SJSA1 (cell line): ENCODE data around the gene CTSK. TPM values are rescaled to one million over a fixed set of nuclear protein-coding genes. Genes with fewer than 3 reads are reported as not detected.
"Not testable (repeated sequence)": the region's sequence is repeated elsewhere in the genome, so short reads cannot be mapped to it uniquely, and the experiment has no call there.

Source experiments
- DNase-seq, 2 experiments: peaks; one replicate each; pipeline ENCODE4 v3.0.0-alpha.2; 2015 to 2020; ENCODE audit warnings: low spot score in 2 of 2, low read depth in 1 of 2
- H3K27ac ChIP-seq: fragments of 250-450 bp; sonication (Bioruptor Pico); 2 replicates; pipeline ENCODE4 v1.5.1; 2020; ENCODE audit warnings: mild to moderate bottlenecking, moderate library complexity
- H3K27me3 ChIP-seq: fragments of 250-450 bp; sonication (Bioruptor Pico); replicated peaks from 2 replicates; pipeline ENCODE4 v1.5.1; 2020; ENCODE audit warnings: mild to moderate bottlenecking, moderate library complexity
- H3K36me3 ChIP-seq: fragments of 250-450 bp; sonication (Bioruptor Pico); 2 replicates; pipeline ENCODE4 v1.5.1; 2020; ENCODE audit warnings: mild to moderate bottlenecking
- H3K4me1 ChIP-seq: fragments of 250-450 bp; sonication (Bioruptor Pico); replicated peaks from 2 replicates; pipeline ENCODE4 v1.6.1; 2021; ENCODE audit warnings: mild to moderate bottlenecking
- H3K4me3 ChIP-seq: fragments of 250-450 bp; sonication (Bioruptor Pico); 2 replicates; pipeline ENCODE4 v1.5.1; 2020; ENCODE audit warnings: mild to moderate bottlenecking
- H3K9me3 ChIP-seq: fragments of 250-450 bp; sonication (Bioruptor Pico); replicated peaks from 2 replicates; pipeline ENCODE4 v1.5.1; 2020; ENCODE audit warnings: mild to moderate bottlenecking
- total RNA-seq: library from RNA; depleted of rRNA; stranded (reverse); fragments of >200 nt; shearing (Covaris generic); gene quantifications from 2 replicates; pipeline ENCODE4 v1.2.3, GENCODE V29; 2014

The CTSK gene
- total RNA-seq, 1 experiment from 2014 or later: 46.2 TPM

GRCh38 chr1:150820730-150821512 lies 12.9 kb upstream of the CTSK start:
- no peak for DNase-seq
- Histone ChIP-seq H3K36me3 (peaks cover 42% of the 10 kb centered on the region), H3K4me3 (no peak overlapping the region), H3K27me3 (no peaks in the 10 kb centered on the region), H3K27ac (no peak overlapping the region), H3K9me3 (no peaks in the 10 kb centered on the region), H3K4me1 (no peaks in the 10 kb centered on the region)

DNA sequence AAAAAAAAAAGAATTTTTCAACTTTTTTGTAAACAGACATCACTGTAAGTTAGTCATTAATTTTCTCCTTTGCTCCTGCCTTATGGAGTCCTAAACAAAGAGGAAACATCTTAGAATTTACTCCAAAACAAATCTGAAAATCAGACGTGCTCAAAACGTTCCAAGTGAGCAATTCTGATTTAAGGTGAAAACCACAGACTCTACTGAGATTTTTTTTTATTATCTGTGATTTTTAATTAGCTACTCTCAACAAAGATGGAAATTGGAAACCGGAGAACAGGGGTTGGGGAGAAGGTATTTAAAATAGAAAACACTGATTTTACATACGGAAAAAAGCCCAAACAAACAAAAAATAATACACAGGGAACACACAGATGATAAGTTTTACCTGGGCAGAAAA lies 7.8 kb upstream of the CTSK start:
- Histone ChIP-seq H3K27ac (no peak overlapping the region), H3K4me3 (no peak overlapping the region), H3K36me3 (peaks cover 57% of the 10 kb centered on the region), H3K9me3 (no peaks in the 10 kb centered on the region), H3K27me3 (no peaks in the 10 kb centered on the region), H3K4me1 (no peaks in the 10 kb centered on the region)
- DNase-seq: no peak

GRCh38 chr1:150813028-150813707 lies 5.1 kb upstream of the CTSK start:
- H3K9me3 ChIP-seq: no peaks in the 10 kb centered on the region
- peaks cover 15% of the 10 kb centered on the region for H3K4me1 ChIP-seq
- peak; percentile 55 to 73 for DNase-seq
- no peaks in the 10 kb centered on the region for H3K27me3 ChIP-seq
- no peak overlapping the region for H3K27ac ChIP-seq
- peaks cover 55% of the 10 kb centered on the region for H3K36me3 ChIP-seq
- no peak overlapping the region for H3K4me3 ChIP-seq

GRCh38 chr1:150810958-150811659 lies 3.0 kb upstream of the CTSK start:
- Histone ChIP-seq H3K36me3 (peaks cover 39% of the 10 kb centered on the region), H3K27ac (no peak overlapping the region), H3K4me1 (peaks cover 33% of the 10 kb centered on the region), H3K4me3 (no peak overlapping the region), H3K27me3 (no peaks in the 10 kb centered on the region), H3K9me3 (no peaks in the 10 kb centered on the region)
- no peak for DNase-seq

GRCh38 chr1:150809651-150810050 lies 1.6 kb upstream of the CTSK start:
- H3K36me3 ChIP-seq: peaks cover 42% of the 10 kb centered on the region
- peaks cover 33% of the 10 kb centered on the region for H3K4me1 ChIP-seq
- DNase-seq: no peak
- no peaks in the 10 kb centered on the region for H3K9me3 ChIP-seq
- no peaks in the 10 kb centered on the region for H3K27me3 ChIP-seq
- no peak overlapping the region for H3K4me3 ChIP-seq
- no peak overlapping the region for H3K27ac ChIP-seq

DNA sequence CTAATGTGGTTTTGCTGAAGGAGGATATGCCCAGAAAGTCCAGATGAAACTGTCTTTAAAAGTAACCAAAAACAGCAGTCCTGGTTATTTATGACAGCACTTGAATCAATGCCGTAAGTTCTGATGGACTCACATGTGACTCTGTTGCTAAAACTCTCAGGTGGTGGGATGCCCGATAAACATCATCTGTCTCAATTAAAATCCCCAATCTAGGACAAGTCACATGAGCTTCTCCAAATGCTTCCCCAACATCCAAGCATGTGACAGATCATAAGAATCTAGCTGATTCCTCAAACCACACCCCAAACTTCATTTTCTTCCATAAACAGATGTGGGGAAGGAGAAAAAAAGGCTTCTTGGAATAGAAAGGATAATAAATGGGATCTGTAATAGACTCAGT lies 786 bp upstream of the CTSK start:
- Histone ChIP-seq H3K27me3 (no peaks in the 10 kb centered on the region), H3K4me3 (no peak overlapping the region), H3K9me3 (no peaks in the 10 kb centered on the region), H3K27ac (no peak overlapping the region), H3K4me1 (peaks cover 33% of the 10 kb centered on the region), H3K36me3 (peaks cover 38% of the 10 kb centered on the region)
- no peak for DNase-seq

DNA sequence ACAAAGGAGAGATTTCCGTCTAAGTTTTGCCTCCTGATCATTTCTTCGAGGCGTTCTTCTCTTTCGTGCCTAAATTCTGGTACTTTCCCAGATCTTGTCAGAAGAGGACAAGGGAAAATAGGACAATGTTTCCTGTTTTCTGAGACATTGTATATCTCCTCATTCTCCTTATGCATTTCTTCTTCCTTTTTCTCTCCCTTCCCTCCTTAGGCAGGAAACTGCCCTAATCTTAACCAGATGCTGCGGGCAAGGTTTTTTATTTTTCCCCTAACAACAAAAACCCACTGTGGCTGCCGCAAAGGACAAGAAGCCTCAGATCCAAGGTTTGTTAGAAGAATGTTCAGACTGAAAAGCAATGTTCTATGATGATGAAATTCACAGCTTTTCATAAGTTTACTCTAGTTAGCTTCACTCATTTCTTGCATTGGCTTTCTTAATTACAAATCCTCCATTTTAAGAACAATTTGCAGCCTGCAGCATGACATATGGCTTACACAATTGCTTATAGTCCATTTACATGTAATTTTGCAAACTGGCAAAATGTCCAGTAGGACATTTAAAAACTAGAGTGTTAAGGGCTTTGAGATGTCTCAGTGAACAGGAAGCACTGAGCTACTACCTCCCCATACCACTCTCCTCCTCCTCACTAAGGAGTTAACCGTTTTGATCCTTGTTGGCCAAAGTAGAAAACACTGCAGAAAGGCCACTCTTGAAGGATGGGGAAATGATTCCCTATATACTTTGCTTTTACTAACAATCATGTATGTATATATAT lies 624 bp downstream of the CTSK start:
- Histone ChIP-seq H3K27me3 (no peaks in the 10 kb centered on the region), H3K4me1 (peaks cover 33% of the 10 kb centered on the region), H3K36me3 (peaks cover 25% of the 10 kb centered on the region), H3K27ac (no peak overlapping the region), H3K9me3 (no peaks in the 10 kb centered on the region), H3K4me3 (peak overlapping the region; percentile 24)
- DNase-seq: peak in 1 of 2 experiments; percentile 46

DNA sequence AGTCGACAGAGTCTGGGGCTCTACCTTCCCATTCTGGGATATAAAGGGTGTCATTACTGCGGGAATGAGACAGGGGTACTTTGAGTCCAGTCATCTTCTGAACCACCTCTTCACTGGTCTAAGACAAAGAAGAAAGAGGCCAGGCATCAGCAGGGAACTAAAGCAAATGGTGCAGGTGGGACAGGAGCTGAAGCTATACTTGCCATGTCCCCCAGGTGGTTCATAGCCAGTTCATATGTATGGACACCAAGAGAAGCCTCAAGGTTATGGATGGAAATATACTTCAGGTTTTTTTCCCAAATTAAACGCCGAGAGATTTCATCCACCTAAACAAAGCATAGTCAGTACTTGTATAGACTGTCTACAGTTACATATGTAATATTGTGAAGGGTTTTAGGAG lies 2.2 kb downstream of the CTSK start:
- no peak overlapping the region for H3K4me3 ChIP-seq
- peaks cover 10% of the 10 kb centered on the region for H3K36me3 ChIP-seq
- H3K4me1 ChIP-seq: peaks cover 33% of the 10 kb centered on the region
- H3K9me3 ChIP-seq: no peaks in the 10 kb centered on the region
- DNase-seq: no peak
- H3K27ac ChIP-seq: no peak overlapping the region
- H3K27me3 ChIP-seq: no peaks in the 10 kb centered on the region

GRCh38 chr1:150804671-150805070 lies 3.4 kb downstream of the CTSK start:
- no peak overlapping the region for H3K4me3 ChIP-seq
- H3K9me3 ChIP-seq: no peaks in the 10 kb centered on the region
- H3K27me3 ChIP-seq: no peaks in the 10 kb centered on the region
- H3K27ac ChIP-seq: no peak overlapping the region
- peaks cover 7% of the 10 kb centered on the region for H3K36me3 ChIP-seq
- no peak for DNase-seq
- H3K4me1 ChIP-seq: peaks cover 29% of the 10 kb centered on the region

DNA sequence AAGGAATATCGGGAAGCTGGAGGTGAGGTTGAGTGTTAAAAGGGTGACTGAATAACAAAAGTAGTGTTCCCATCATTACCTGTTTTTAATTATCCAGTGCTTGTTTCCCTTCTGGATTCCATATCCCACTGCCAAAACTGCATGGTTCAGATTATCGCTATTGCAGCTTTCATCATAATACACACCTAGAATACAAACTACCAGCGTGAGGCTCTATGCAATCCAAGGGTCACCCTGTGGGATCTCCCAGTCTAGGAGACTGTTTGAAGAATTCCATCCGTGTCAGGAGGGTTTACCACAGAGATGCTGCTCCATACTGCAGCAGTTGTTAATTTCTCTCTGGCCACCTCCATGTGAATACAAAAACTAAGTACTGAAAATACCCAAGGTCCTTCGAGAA lies 9.0 kb downstream of the CTSK start:
- peaks cover 6% of the 10 kb centered on the region for H3K36me3 ChIP-seq
- H3K27me3 ChIP-seq: no peaks in the 10 kb centered on the region
- H3K27ac ChIP-seq: no peak overlapping the region
- H3K4me3 ChIP-seq: no peak overlapping the region
- no peak for DNase-seq
- no peaks in the 10 kb centered on the region for H3K4me1 ChIP-seq
- no peaks in the 10 kb centered on the region for H3K9me3 ChIP-seq

GRCh38 chr1:150798525-150798924 lies 9.5 kb downstream of the CTSK start:
- Histone ChIP-seq H3K4me1 (no peaks in the 10 kb centered on the region), H3K27ac (no peak overlapping the region), H3K4me3 (no peak overlapping the region), H3K36me3 (peaks cover 6% of the 10 kb centered on the region), H3K9me3 (no peaks in the 10 kb centered on the region), H3K27me3 (no peaks in the 10 kb centered on the region)
- no peak for DNase-seq

- H3K9me3 ChIP-seq: no peaks in the 10 kb centered on the region
- H3K36me3 ChIP-seq: peaks cover 6% of the 10 kb centered on the region
- no peaks in the 10 kb centered on the region for H3K27me3 ChIP-seq
- H3K4me1 ChIP-seq: no peaks in the 10 kb centered on the region
- H3K4me3 ChIP-seq: no peak overlapping the region
- DNase-seq: no peak
- H3K27ac ChIP-seq: no peak overlapping the region
Observed at GRCh38 chr1:150796374-150796773, 11.7 kb downstream of the CTSK start.

- H3K27ac ChIP-seq, H3K27me3 ChIP-seq: not testable (repeated sequence)
Observed at GRCh38 chr1:150793778-150794177, 14.3 kb downstream of the CTSK start.

More at GRCh38 chr1:150793778-150794177, 14.3 kb downstream of the CTSK start:
- H3K4me3 ChIP-seq, H3K9me3 ChIP-seq, H3K4me1 ChIP-seq, DNase-seq, H3K36me3 ChIP-seq: not testable (repeated sequence)
